HUES64 (cell line): ENCODE measurements around the gene C20orf204. TPM values are rescaled to one million over a fixed set of nuclear protein-coding genes. Genes with fewer than 3 reads are reported as not detected.

ENCODE experiments used
- H3K27ac ChIP-seq: 2 replicates; pipeline ENCODE4 v1.7.0; 2013; ENCODE audit warnings: low read depth, low read length, inconsistent platforms
- H3K27me3 ChIP-seq: 2 replicates; pipeline ENCODE4 v1.6.1; 2013; ENCODE audit warnings: mild to moderate bottlenecking, low read length; ENCODE audit not compliant: insufficient read depth
- H3K36me3 ChIP-seq: 2 replicates; pipeline ENCODE4 v1.6.1; 2013; ENCODE audit warnings: mild to moderate bottlenecking, low read length; ENCODE audit not compliant: insufficient read depth
- H3K4me1 ChIP-seq: 2 replicates; pipeline ENCODE4 v1.6.1; 2013; ENCODE audit warnings: mild to moderate bottlenecking, low read length, moderate library complexity; ENCODE audit not compliant: insufficient read depth
- H3K4me3 ChIP-seq: 2 replicates; pipeline ENCODE4 v1.5.1; 2013; ENCODE audit warnings: mild to moderate bottlenecking, low read length, moderate library complexity
- H3K9ac ChIP-seq: 2 replicates; pipeline ENCODE4 v1.6.1; 2013; ENCODE audit warnings: mild to moderate bottlenecking, low read depth, low read length
- H3K9me3 ChIP-seq: 2 replicates; pipeline ENCODE4 v1.6.1; 2013; ENCODE audit warnings: low read depth, low read length; ENCODE audit not compliant: insufficient read depth
- WGBS: fragments of 150-250, 120-280 bp; methylation state at CpG from one replicate; pipeline ENCODE4 v1.1.7; 2013; ENCODE audit warnings: missing lambda C conversion rate; 5-methylcytosine and 5-hydroxymethylcytosine counted together
- polyA plus RNA-seq, 2 experiments: library from polyadenylated mRNA; stranded (reverse); fragments of 50-300 nt; gene quantifications; one replicate each; pipeline ENCODE4 v1.2.3, GENCODE V29; 2013

The C20orf204 gene
- 0.15 TPM for polyA plus RNA-seq (2013, experiment 1 of 2)
- 0.32 TPM for polyA plus RNA-seq (2013, experiment 2 of 2)

- Histone ChIP-seq H3K27me3 (peaks cover 39% of the 10 kb centered on the region), H3K36me3 (peaks cover 35% of the 10 kb centered on the region), H3K4me3 (no peak within 1 kb of the TSS), H3K9ac (no peak within 1 kb of the TSS), H3K4me1 (0 out of 2 replicates have a peak, but pooled peaks cover 9% of the 10 kb centered on the region), H3K9me3 (no peaks in the 10 kb centered on the region), H3K27ac (no peak within 1 kb of the TSS)
- 52% methylated on average over 10 of the region's 10 CpGs for WGBS
Observed at GRCh38 chr20:64035933-64036345, at the start of gene C20orf204. Gene C20orf204, plus strand, starts transcription at chr20:64036182. Its CDS starts 142 bp downstream, at chr20:64036324.

GRCh38 chr20:64000906-64001305, 35.1 kb upstream of the C20orf204 start:
- Histone ChIP-seq H3K36me3 (peaks cover 82% of the 10 kb centered on the region), H3K9ac (no peak overlapping the region), H3K27me3 (no peaks in the 10 kb centered on the region), H3K9me3 (no peaks in the 10 kb centered on the region), H3K4me3 (no peak overlapping the region), H3K4me1 (no peaks in the 10 kb centered on the region), H3K27ac (no peak overlapping the region)
- 97% methylated on average over 12 of the region's 12 CpGs for WGBS

- Histone ChIP-seq H3K4me3 (no peak overlapping the region), H3K27me3 (no peaks in the 10 kb centered on the region), H3K4me1 (no peaks in the 10 kb centered on the region), H3K9ac (no peak overlapping the region), H3K27ac (no peak overlapping the region), H3K36me3 (peaks cover 78% of the 10 kb centered on the region), H3K9me3 (no peaks in the 10 kb centered on the region)
- 95% methylated on average over 11 of the region's 11 CpGs for WGBS
Observed at GRCh38 chr20:64001607-64002011, 34.4 kb upstream of the C20orf204 start.

- Histone ChIP-seq H3K9me3 (peaks cover 3% of the 10 kb centered on the region; the same call in 1 of the 2 replicates), H3K36me3 (peaks cover 80% of the 10 kb centered on the region), H3K4me3 (no peak overlapping the region), H3K4me1 (no peaks in the 10 kb centered on the region), H3K27ac (no peak overlapping the region), H3K27me3 (no peaks in the 10 kb centered on the region), H3K9ac (no peak overlapping the region)
- 96% methylated on average over 7 of the region's 7 CpGs for WGBS
Observed at GRCh38 chr20:64003960-64004725, 31.8 kb upstream of the C20orf204 start.

- Histone ChIP-seq H3K27ac (no peak overlapping the region), H3K36me3 (peaks cover 77% of the 10 kb centered on the region), H3K9me3 (peaks cover 3% of the 10 kb centered on the region; the same call in 1 of the 2 replicates), H3K27me3 (no peaks in the 10 kb centered on the region), H3K9ac (no peak overlapping the region), H3K4me3 (no peak overlapping the region), H3K4me1 (no peaks in the 10 kb centered on the region)
- 93% methylated on average over 6 of the region's 6 CpGs for WGBS
Observed at GRCh38 chr20:64005394-64005793, 30.6 kb upstream of the C20orf204 start.

GRCh38 chr20:64006490-64006889, 29.5 kb upstream of the C20orf204 start:
- Histone ChIP-seq H3K9me3 (peaks cover 3% of the 10 kb centered on the region; the same call in 1 of the 2 replicates), H3K9ac (no peak overlapping the region), H3K4me1 (no peaks in the 10 kb centered on the region), H3K27ac (no peak overlapping the region), H3K36me3 (peaks cover 78% of the 10 kb centered on the region), H3K27me3 (no peaks in the 10 kb centered on the region), H3K4me3 (no peak overlapping the region)
- 95% methylated on average over 10 of the region's 10 CpGs for WGBS

- no peaks in the 10 kb centered on the region for H3K27me3 ChIP-seq
- H3K36me3 ChIP-seq: peaks cover 76% of the 10 kb centered on the region
- no peak overlapping the region for H3K9ac ChIP-seq
- no peak overlapping the region for H3K27ac ChIP-seq
- H3K4me3 ChIP-seq: no peak overlapping the region
- H3K4me1 ChIP-seq: no peaks in the 10 kb centered on the region
- H3K9me3 ChIP-seq: peaks cover 3% of the 10 kb centered on the region; the same call in 1 of the 2 replicates
- WGBS: 94% methylated on average over 3 of the region's 3 CpGs
Observed at GRCh38 chr20:64006902-64007301, 29.1 kb upstream of the C20orf204 start.

GRCh38 chr20:64009811-64010387, 26.1 kb upstream of the C20orf204 start:
- H3K27me3 ChIP-seq: no peaks in the 10 kb centered on the region
- H3K9me3 ChIP-seq: peaks cover 3% of the 10 kb centered on the region; the same call in 1 of the 2 replicates
- WGBS: 91% methylated on average over 13 of the region's 13 CpGs
- peaks cover 74% of the 10 kb centered on the region for H3K36me3 ChIP-seq
- no peak overlapping the region for H3K27ac ChIP-seq
- H3K4me1 ChIP-seq: no peaks in the 10 kb centered on the region
- H3K4me3 ChIP-seq: no peak overlapping the region
- no peak overlapping the region for H3K9ac ChIP-seq

- H3K36me3 ChIP-seq: peaks cover 74% of the 10 kb centered on the region
- no peak overlapping the region for H3K9ac ChIP-seq
- no peak overlapping the region for H3K27ac ChIP-seq
- H3K27me3 ChIP-seq: no peaks in the 10 kb centered on the region
- 95% methylated on average over 8 of the region's 8 CpGs for WGBS
- peaks cover 3% of the 10 kb centered on the region; the same call in 1 of the 2 replicates for H3K9me3 ChIP-seq
- no peak overlapping the region for H3K4me3 ChIP-seq
- no peaks in the 10 kb centered on the region for H3K4me1 ChIP-seq
Observed at GRCh38 chr20:64010711-64011237, 25.2 kb upstream of the C20orf204 start.

GRCh38 chr20:64011366-64011779, 24.6 kb upstream of the C20orf204 start:
- Histone ChIP-seq H3K27ac (no peak overlapping the region), H3K36me3 (peaks cover 75% of the 10 kb centered on the region), H3K9ac (no peak overlapping the region), H3K9me3 (peaks cover 3% of the 10 kb centered on the region; the same call in 1 of the 2 replicates), H3K27me3 (no peaks in the 10 kb centered on the region), H3K4me1 (no peaks in the 10 kb centered on the region), H3K4me3 (no peak overlapping the region)
- 96% methylated on average over 16 of the region's 16 CpGs for WGBS
